ENCODE measurements around the gene EVL.
A peak's percentile ranks its signal among the peaks of the same experiment; 100 is the strongest.

The EVL gene

GRCh38 chr14:100117633-100118395, 52.6 kb downstream of the EVL start:
- no peak overlapping the region for H3K4me3 ChIP-seq (ENCODE audit: low read depth, low read length)
- TF ChIP-seq, protein P1, sequence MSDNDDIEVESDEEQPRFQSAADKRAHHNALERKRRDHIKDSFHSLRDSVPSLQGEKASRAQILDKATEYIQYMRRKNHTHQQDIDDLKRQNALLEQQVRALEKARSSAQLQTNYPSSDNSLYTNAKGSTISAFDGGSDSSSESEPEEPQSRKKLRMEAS (IDR thresholded peaks at IDR 0.05; ENCODE audit: low read depth, low read length), result no peak
- no peak for TF ChIP-seq CTCF (IDR thresholded peaks at IDR 0.05; ENCODE audit: low read depth, low read length)
- TF ChIP-seq MYC (IDR thresholded peaks at IDR 0.05; ENCODE audit: low read depth, low read length), result no peak
- no peak for TF ChIP-seq POLR2A (IDR thresholded peaks at IDR 0.05; ENCODE audit: extremely low read depth, insufficient read length)
- no peak for DNase-seq (ENCODE audit: low read depth)

GRCh38 chr14:100118396-100119011, 53.3 kb downstream of the EVL start:
- no peak for DNase-seq (ENCODE audit: low read depth)
- H3K4me3 ChIP-seq (ENCODE audit: low read depth, low read length), result no peak overlapping the region
- TF ChIP-seq, protein P1 (IDR thresholded peaks at IDR 0.05; ENCODE audit: low read depth, low read length), result no peak
- TF ChIP-seq MYC (IDR thresholded peaks at IDR 0.05; ENCODE audit: low read depth, low read length), result no peak
- no peak for TF ChIP-seq POLR2A (IDR thresholded peaks at IDR 0.05; ENCODE audit: extremely low read depth, insufficient read length)
- no peak for TF ChIP-seq CTCF (IDR thresholded peaks at IDR 0.05; ENCODE audit: low read depth, low read length)

DNA sequence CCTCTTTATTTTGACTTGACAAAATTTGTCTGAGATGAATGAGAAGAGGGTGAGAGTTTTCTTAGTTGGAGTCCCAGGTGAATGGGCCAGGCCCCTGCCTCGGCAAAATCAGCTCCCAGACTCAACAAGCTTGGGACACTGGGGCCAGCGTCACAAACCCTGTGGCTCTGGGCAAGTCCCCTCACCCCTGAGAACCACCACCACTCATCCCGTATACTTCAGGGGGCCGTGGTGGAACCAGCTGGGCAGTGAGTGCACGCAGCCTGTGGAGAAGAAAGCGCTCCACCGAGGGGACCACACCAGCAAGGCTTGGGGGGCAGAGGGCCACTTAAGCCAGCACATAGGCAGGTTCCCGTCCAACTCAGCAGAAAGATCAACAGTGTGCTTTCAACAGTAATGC, 54.0 kb downstream of the EVL start:
- no peak for DNase-seq (ENCODE audit: low read depth)
- H3K4me3 ChIP-seq (ENCODE audit: low read depth, low read length), result no peak overlapping the region
- no peak for TF ChIP-seq CTCF (IDR thresholded peaks at IDR 0.05; ENCODE audit: low read depth, low read length)
- TF ChIP-seq MYC (IDR thresholded peaks at IDR 0.05; ENCODE audit: low read depth, low read length), result no peak
- no peak for TF ChIP-seq POLR2A (IDR thresholded peaks at IDR 0.05; ENCODE audit: extremely low read depth, insufficient read length)
- TF ChIP-seq, protein P1 (IDR thresholded peaks at IDR 0.05; ENCODE audit: low read depth, low read length), result no peak

GRCh38 chr14:100120522-100121269, 55.5 kb downstream of the EVL start:
- no peak for DNase-seq (ENCODE audit: low read depth)
- H3K4me3 ChIP-seq (ENCODE audit: low read depth, low read length), result no peak overlapping the region
- TF ChIP-seq CTCF (IDR thresholded peaks at IDR 0.05; ENCODE audit: low read depth, low read length) (no peak), MYC (IDR thresholded peaks at IDR 0.05; ENCODE audit: low read depth, low read length) (no peak), POLR2A (IDR thresholded peaks at IDR 0.05; ENCODE audit: extremely low read depth, insufficient read length) (no peak)
- TF ChIP-seq, protein P1 (IDR thresholded peaks at IDR 0.05; ENCODE audit: low read depth, low read length), result no peak

- peak; percentile 34 for DNase-seq (ENCODE audit: low read depth)
- TF ChIP-seq POLR2A (IDR thresholded peaks at IDR 0.05; ENCODE audit: extremely low read depth, insufficient read length) (no peak), CTCF (IDR thresholded peaks at IDR 0.05; ENCODE audit: low read depth, low read length) (no peak), MYC (IDR thresholded peaks at IDR 0.05; ENCODE audit: low read depth, low read length) (no peak)
- TF ChIP-seq, protein P1 (IDR thresholded peaks at IDR 0.05; ENCODE audit: low read depth, low read length), result no peak
- H3K4me3 ChIP-seq (ENCODE audit: low read depth, low read length), result no peak overlapping the region
These were observed 56.6 kb downstream of the EVL start for GRCh38 chr14:100121643-100122480.
